ENCODE data around the gene TEAD3. TPM values are rescaled to one million over a fixed set of nuclear protein-coding genes. Genes with fewer than 3 reads are reported as not detected.

The TEAD3 gene
- total and polyA plus RNA-seq, 7 donors, result 12.1 to 44.3 (median 23.0) TPM

DNA sequence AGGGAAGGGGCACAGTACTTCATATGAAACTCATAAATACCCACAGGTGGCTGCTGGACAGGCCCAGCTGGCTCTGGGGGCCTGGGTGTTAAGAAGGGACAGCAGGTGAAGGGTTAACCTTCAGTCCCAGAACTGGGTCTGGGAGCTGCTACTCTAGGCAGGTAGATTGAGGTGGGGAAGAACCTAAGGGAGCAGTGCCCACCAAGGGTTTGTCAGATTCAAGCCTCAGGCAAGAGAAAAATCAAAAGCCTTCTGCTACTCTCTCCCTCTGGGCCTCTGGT lies 23.1 kb downstream of the TEAD3 start:
- no peak for ATAC-seq
- TF ChIP-seq, protein P1, sequence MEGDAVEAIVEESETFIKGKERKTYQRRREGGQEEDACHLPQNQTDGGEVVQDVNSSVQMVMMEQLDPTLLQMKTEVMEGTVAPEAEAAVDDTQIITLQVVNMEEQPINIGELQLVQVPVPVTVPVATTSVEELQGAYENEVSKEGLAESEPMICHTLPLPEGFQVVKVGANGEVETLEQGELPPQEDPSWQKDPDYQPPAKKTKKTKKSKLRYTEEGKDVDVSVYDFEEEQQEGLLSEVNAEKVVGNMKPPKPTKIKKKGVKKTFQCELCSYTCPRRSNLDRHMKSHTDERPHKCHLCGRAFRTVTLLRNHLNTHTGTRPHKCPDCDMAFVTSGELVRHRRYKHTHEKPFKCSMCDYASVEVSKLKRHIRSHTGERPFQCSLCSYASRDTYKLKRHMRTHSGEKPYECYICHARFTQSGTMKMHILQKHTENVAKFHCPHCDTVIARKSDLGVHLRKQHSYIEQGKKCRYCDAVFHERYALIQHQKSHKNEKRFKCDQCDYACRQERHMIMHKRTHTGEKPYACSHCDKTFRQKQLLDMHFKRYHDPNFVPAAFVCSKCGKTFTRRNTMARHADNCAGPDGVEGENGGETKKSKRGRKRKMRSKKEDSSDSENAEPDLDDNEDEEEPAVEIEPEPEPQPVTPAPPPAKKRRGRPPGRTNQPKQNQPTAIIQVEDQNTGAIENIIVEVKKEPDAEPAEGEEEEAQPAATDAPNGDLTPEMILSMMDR (IDR thresholded peaks at IDR 0.05), result no peak
- H3K4me1 ChIP-seq, result peaks cover 17% of the 10 kb centered on the region

DNA sequence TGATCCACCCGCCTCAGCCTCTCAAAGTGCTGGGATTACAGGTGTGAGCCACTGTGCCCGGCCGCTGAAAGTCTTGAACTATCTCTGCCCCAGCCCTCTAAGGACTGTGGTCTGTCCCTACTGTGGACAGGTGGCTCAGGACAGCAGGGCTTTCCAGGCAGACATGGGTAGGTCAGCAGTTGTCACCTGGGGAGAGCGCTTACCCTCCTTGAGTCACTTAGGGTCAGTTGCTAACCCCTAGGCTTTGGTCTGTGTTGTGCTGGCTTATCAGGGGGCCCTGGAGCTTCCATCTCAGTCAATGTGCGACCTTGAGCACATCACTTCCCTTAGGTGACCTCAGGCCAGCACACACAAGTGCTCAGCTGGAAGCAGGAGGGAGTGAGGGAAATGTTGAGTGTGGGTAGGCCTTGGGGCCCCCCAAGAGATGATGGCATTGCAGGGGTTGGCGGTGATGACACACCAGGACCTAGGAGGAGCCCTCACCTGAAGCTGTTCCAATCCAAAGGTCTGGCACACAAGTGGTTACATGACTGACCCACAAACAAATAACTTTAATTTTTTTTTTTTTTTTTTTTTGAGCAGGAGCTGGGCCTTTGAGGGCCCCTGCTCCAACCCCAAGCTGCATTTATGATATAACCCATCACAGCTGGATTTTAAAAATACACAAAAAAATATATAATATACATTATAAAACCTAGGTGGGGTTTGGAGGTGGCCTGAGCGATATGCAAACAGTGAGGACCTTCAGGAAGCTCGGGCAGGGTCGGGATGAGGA lies 23.6 kb downstream of the TEAD3 start:
- 79 to 85% (median 82%) methylated on average over 9 of the region's 9 CpGs for WGBS, 3 donors
- ATAC-seq (no peak), DNase-seq (peak in 1 of 2 donors; percentile 34)
- Histone ChIP-seq H3K36me3 (ENCODE audit: insufficient read depth in 1 of 2, low read depth in 1 of 2) (peaks cover 4 to 92% of the 10 kb centered on the region in 2 donors), H3K4me3 (no peak overlapping the region), H3K27me3 (ENCODE audit: insufficient read depth in 3 of 3, low read length in 2 of 3) (no peaks in the 10 kb centered on the region), H3K9me3 (no peaks in the 10 kb centered on the region), H3K27ac (no peak overlapping the region), H3K4me1 (peaks cover 17% of the 10 kb centered on the region)
- TF ChIP-seq, protein P1 (IDR thresholded peaks at IDR 0.05), result no peak
- intact Hi-C loops (cut with DNase I), result no loop called here

More for the DNA sequence above, 23.1 kb downstream of the TEAD3 start:
- intact Hi-C loops (cut with DNase I), result no loop called here
- H3K27me3 ChIP-seq (ENCODE audit: insufficient read depth in 3 of 3, low read length in 2 of 3), result no peaks in the 10 kb centered on the region
- peak in 1 of 2 donors; percentile 41 for DNase-seq
- peaks cover 4 to 94% of the 10 kb centered on the region in 2 donors for H3K36me3 ChIP-seq (ENCODE audit: insufficient read depth in 1 of 2, low read depth in 1 of 2)
- no peaks in the 10 kb centered on the region for H3K9me3 ChIP-seq
- H3K4me3 ChIP-seq, result no peak overlapping the region
- no peak overlapping the region for H3K27ac ChIP-seq

DNA sequence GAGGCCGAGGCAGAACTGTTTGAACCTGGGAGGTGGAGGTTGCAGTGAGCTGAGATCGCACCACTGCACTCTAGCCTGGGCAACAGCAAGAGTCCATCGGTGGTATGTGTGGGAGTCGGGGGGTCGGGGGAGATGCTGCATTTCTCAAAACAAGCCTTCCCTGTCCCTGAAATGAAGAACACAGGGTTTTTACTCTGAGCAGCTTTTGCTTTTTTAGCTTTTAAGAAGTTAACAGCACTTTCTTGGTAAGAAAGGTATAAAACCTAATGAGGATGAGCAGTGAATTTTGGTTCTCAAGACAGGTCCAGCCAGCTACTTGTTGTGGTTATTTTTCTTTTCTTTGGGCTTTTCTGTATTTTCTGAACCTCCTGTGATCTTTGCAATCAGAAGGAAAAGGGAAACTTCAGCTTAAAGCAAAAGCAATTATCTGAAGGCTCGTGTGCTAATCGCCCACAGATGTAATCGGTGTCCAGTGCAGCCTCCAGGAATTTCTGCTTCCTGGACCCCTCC lies 25.0 kb downstream of the TEAD3 start:
- H3K36me3 ChIP-seq (ENCODE audit: insufficient read depth in 1 of 2, low read depth in 1 of 2), result peaks cover 0 to 84% of the 10 kb centered on the region in 2 donors
- WGBS, 3 donors, result 63 to 67% (median 64%) methylated on average over 8 of the region's 8 CpGs
- intact Hi-C loops (cut with DNase I), result no loop called here
- H3K4me3 ChIP-seq, result no peak overlapping the region
- DNase-seq (peak in 1 of 2 donors; percentile 18), ATAC-seq (no peak)
- peak overlapping the region; percentile 28 for H3K27ac ChIP-seq
- TF ChIP-seq, protein P1 (IDR thresholded peaks at IDR 0.05), result no peak
- H3K4me1 ChIP-seq, result peaks cover 20% of the 10 kb centered on the region
- no peaks in the 10 kb centered on the region for H3K9me3 ChIP-seq
- H3K27me3 ChIP-seq (ENCODE audit: insufficient read depth in 3 of 3, low read length in 2 of 3), result no peaks in the 10 kb centered on the region

DNA sequence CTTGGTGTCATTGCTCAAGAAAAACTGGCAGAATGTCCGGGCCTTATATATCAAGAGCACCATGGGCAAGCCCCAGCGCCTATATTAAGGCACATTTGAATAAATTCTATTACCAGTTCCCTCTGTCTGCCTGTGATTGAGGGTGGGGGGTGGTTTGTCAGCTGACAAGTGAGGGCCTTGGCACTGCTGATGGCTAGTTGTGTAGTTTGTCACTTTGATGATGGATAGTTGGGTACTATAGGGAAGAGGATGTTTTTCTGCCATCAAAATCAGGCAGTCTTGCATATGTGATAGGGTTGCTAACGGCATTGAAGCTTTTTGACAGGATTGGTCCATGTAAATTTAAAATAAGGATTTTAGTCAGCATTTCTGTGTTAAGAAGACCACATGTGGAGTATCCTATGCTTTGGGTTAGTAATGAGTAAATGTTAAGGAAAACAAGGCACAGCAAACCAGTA lies 26.2 kb downstream of the TEAD3 start:
- H3K9me3 ChIP-seq, result no peaks in the 10 kb centered on the region
- H3K4me1 ChIP-seq, result peaks cover 20% of the 10 kb centered on the region
- 49 to 60% (median 59%) methylated on average over 3 of the region's 3 CpGs for WGBS, 3 donors
- peaks cover 0 to 84% of the 10 kb centered on the region in 2 donors for H3K36me3 ChIP-seq (ENCODE audit: insufficient read depth in 1 of 2, low read depth in 1 of 2)
- peak overlapping the region; percentile 89 for H3K27ac ChIP-seq
- H3K4me3 ChIP-seq, result peak overlapping the region; percentile 91
- ATAC-seq (no peak), DNase-seq (peak in 1 of 2 donors; percentile 32)
- no peaks in the 10 kb centered on the region for H3K27me3 ChIP-seq (ENCODE audit: insufficient read depth in 3 of 3, low read length in 2 of 3)
- TF ChIP-seq, protein P1 (IDR thresholded peaks at IDR 0.05), result no peak
- intact Hi-C loops (cut with DNase I), result no loop called here

Measured in psoas muscle (tissue), 8 donors.